ENCODE results near the gene ZC3HAV1.

The ZC3HAV1 gene

DNA sequence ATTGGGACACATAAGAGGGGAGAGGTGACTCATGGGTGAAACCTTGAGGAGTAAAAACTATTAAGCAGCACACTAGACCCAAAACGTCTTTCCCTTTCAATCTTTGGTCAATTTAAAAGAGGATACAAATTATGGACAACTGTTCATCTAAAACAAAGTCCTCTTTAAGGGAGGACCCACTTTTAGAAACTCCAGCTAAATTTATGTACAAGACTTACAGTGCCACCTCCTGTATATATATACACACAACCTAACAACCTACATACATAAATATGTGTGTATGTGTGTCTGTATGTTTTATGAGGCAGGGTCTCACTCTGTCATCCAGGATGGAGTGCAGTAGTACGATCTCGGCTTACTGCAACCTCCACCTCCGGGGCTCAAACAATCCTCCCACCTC is 18.1 kb upstream of the ZC3HAV1 start:
- TF ChIP-seq TEAD4 (IDR thresholded peaks at IDR 0.05) (no peak), CREB1 (IDR thresholded peaks at IDR 0.05; ENCODE audit: low read depth) (no peak), EP300 (IDR thresholded peaks at IDR 0.05; ENCODE audit: borderline replicate concordance) (no peak), FOXM1 (IDR thresholded peaks at IDR 0.05; ENCODE audit: borderline replicate concordance, low read depth) (no peak)

DNA sequence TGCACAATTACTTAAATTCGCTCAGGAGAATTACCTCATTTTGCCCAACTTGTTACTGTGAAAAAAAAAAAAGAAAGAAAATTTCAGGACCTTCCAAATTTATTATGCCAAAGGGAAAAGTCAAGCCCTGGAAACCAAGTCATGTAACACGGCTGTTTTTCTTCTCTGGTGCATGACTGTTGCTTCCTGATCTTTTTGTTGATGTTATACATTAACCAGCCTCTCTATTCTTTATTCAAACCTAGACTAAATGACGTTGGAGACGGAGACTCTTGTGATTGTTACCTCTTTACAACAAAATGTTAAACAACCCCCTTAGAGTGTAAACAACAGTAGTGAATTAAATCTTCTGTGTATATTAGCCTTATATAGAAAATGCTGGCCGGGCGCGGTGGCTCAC is 16.1 kb upstream of the ZC3HAV1 start:
- TF ChIP-seq REST (IDR thresholded peaks at IDR 0.05; ENCODE audit: low read depth) (no peak), RAD21 (IDR thresholded peaks at IDR 0.05; ENCODE audit: low read depth) (no peak), ZBTB7A (IDR thresholded peaks at IDR 0.05; ENCODE audit: low read depth) (no peak), YY1 (IDR thresholded peaks at IDR 0.05; ENCODE audit: low read depth) (no peak), NFIC (IDR thresholded peaks at IDR 0.05) (no peak), TCF12 (IDR thresholded peaks at IDR 0.05; ENCODE audit: low read depth) (no peak), CEBPB (IDR thresholded peaks at IDR 0.05) (no peak), CREB1 (IDR thresholded peaks at IDR 0.05; ENCODE audit: low read depth) (no peak), TEAD4 (IDR thresholded peaks at IDR 0.05) (no peak), EP300 (IDR thresholded peaks at IDR 0.05; ENCODE audit: borderline replicate concordance) (no peak), TAF1 (IDR thresholded peaks at IDR 0.05; ENCODE audit: low read depth) (no peak), MAX (IDR thresholded peaks at IDR 0.05) (no peak)

GRCh38 chr7:139124084-139124914 is 14.8 kb upstream of the ZC3HAV1 start:
- no peak for TF ChIP-seq RAD21 (IDR thresholded peaks at IDR 0.05; ENCODE audit: low read depth)
- TF ChIP-seq ZBTB7A (IDR thresholded peaks at IDR 0.05; ENCODE audit: low read depth): no peak
- no peak for TF ChIP-seq MAX (IDR thresholded peaks at IDR 0.05)
- no peak for TF ChIP-seq REST (IDR thresholded peaks at IDR 0.05; ENCODE audit: low read depth)
- TF ChIP-seq FOXM1 (IDR thresholded peaks at IDR 0.05; ENCODE audit: borderline replicate concordance, low read depth): no peak

GRCh38 chr7:139119486-139119849 is 9.9 kb upstream of the ZC3HAV1 start:
- TF ChIP-seq NFIC (IDR thresholded peaks at IDR 0.05) (no peak), TCF12 (IDR thresholded peaks at IDR 0.05; ENCODE audit: low read depth) (no peak)

- TF ChIP-seq TAF1 (IDR thresholded peaks at IDR 0.05; ENCODE audit: low read depth) (no peak), TEAD4 (IDR thresholded peaks at IDR 0.05) (no peak), ZBTB7A (IDR thresholded peaks at IDR 0.05; ENCODE audit: low read depth) (no peak)
- TF ChIP-seq, protein P1, sequence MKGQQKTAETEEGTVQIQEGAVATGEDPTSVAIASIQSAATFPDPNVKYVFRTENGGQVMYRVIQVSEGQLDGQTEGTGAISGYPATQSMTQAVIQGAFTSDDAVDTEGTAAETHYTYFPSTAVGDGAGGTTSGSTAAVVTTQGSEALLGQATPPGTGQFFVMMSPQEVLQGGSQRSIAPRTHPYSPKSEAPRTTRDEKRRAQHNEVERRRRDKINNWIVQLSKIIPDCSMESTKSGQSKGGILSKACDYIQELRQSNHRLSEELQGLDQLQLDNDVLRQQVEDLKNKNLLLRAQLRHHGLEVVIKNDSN (IDR thresholded peaks at IDR 0.05): 0 out of 2 replicates have a peak, but pooled peaks have one; percentile 23
Observed at GRCh38 chr7:139118805-139119485, 9.4 kb upstream of the ZC3HAV1 start.

DNA sequence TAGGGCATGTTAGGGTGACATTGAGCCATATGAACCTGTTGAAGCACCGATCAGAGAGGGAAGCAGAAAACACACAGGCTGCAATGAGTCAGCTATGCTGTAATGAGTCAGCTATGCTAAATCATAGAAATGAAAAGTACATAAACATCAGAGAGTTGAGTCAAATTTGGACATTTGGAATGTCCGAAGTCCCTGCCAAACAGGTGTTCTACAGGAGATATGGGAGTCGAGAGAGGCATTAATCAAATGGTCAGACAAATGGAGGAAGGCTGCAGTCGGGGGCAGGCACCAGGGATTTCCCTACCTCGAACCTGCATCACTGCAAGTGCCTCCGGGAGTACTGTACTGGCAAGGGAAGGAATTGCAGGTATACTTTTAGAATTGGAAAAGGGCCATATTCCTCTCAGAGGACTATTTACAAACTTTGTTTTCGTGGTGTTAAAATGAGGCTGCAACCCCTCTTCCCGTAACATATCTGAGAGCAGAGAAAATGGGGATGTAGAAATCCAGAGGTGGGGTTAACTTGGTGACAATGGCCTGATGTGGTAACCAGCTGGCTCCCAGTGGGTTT is 8.8 kb upstream of the ZC3HAV1 start:
- no peak for TF ChIP-seq EP300 (IDR thresholded peaks at IDR 0.05; ENCODE audit: borderline replicate concordance)
- TF ChIP-seq YY1 (IDR thresholded peaks at IDR 0.05; ENCODE audit: low read depth): no peak
- TF ChIP-seq, protein P1 (IDR thresholded peaks at IDR 0.05): no peak
- TF ChIP-seq TCF12 (IDR thresholded peaks at IDR 0.05; ENCODE audit: low read depth): no peak
- TF ChIP-seq REST (IDR thresholded peaks at IDR 0.05; ENCODE audit: low read depth): no peak
- TF ChIP-seq FOXM1 (IDR thresholded peaks at IDR 0.05; ENCODE audit: borderline replicate concordance, low read depth): no peak
- TF ChIP-seq NFIC (IDR thresholded peaks at IDR 0.05): no peak
- TF ChIP-seq TAF1 (IDR thresholded peaks at IDR 0.05; ENCODE audit: low read depth): no peak
- no peak for TF ChIP-seq CEBPB (IDR thresholded peaks at IDR 0.05)
- TF ChIP-seq MAX (IDR thresholded peaks at IDR 0.05): no peak
- TF ChIP-seq EGR1 (IDR thresholded peaks at IDR 0.05): no peak
- TF ChIP-seq CREB1 (IDR thresholded peaks at IDR 0.05; ENCODE audit: low read depth): no peak
- TF ChIP-seq TEAD4 (IDR thresholded peaks at IDR 0.05): no peak
- no peak for TF ChIP-seq RAD21 (IDR thresholded peaks at IDR 0.05; ENCODE audit: low read depth)
- no peak for TF ChIP-seq ZBTB7A (IDR thresholded peaks at IDR 0.05; ENCODE audit: low read depth)
